Measurements from ENCODE around the gene RD3L. TPM values are rescaled to one million over a fixed set of nuclear protein-coding genes. Genes with fewer than 3 reads are reported as not detected.

Gene RD3L
- total and polyA plus RNA-seq, 2 of the 13 experiments (the other 11 are each of a cell fraction or from before 2014, with no cell fraction given): not detected

- TF ChIP-seq, protein P1, sequence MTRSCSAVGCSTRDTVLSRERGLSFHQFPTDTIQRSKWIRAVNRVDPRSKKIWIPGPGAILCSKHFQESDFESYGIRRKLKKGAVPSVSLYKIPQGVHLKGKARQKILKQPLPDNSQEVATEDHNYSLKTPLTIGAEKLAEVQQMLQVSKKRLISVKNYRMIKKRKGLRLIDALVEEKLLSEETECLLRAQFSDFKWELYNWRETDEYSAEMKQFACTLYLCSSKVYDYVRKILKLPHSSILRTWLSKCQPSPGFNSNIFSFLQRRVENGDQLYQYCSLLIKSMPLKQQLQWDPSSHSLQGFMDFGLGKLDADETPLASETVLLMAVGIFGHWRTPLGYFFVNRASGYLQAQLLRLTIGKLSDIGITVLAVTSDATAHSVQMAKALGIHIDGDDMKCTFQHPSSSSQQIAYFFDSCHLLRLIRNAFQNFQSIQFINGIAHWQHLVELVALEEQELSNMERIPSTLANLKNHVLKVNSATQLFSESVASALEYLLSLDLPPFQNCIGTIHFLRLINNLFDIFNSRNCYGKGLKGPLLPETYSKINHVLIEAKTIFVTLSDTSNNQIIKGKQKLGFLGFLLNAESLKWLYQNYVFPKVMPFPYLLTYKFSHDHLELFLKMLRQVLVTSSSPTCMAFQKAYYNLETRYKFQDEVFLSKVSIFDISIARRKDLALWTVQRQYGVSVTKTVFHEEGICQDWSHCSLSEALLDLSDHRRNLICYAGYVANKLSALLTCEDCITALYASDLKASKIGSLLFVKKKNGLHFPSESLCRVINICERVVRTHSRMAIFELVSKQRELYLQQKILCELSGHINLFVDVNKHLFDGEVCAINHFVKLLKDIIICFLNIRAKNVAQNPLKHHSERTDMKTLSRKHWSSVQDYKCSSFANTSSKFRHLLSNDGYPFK (CRISPR knock-in tag; IDR thresholded peaks at IDR 0.05; ENCODE audit: borderline replicate concordance): no peak
- TF ChIP-seq RXRA (CRISPR knock-in tag; IDR thresholded peaks at IDR 0.05): no peak
- no peak for TF ChIP-seq ZMAT3 (CRISPR knock-in tag; conservative IDR thresholded peaks at IDR 0.05)
- no peak for TF ChIP-seq TBX3 (IDR thresholded peaks at IDR 0.05; ENCODE audit: borderline replicate concordance)
- TF ChIP-seq HIVEP1 (CRISPR knock-in tag; IDR thresholded peaks at IDR 0.05): no peak
Observed at GRCh38 chr14:103915616-103916015, 26.7 kb downstream of the RD3L start (continued).

DNA sequence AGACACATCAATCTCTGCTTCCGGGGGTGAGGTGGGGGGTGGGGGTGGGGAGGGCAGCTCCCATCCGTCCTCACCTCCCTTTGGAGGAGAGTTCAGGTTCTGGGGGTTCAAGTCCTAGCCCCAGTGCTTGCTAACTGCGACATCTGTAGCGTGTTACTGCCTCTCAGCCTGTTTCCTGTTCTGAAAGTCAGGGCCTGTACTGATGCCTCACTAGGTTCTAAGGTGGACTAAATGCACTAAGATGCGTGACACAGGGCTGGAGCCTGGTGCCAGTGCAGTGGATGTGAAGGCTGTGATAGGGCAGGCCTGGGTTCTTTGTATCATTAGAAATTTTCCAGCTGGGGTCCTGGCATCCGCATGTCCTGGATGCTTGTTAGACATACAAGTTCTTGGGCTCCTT, 31.3 kb downstream of the RD3L start:
- in situ Hi-C loops (cut with HindIII; ENCODE audit: extremely low pct_ligation_motif_present, low pct_unique_long_range_greater_than_20kb): loop anchor here (5.0 kb wide), 1 partner anchor 104 kb away; no protein-coding TSS in a partner anchor
- no peak for DNase-seq (ENCODE audit: low spot score)
- 93% methylated on average over 4 of the region's 6 CpGs for WGBS (ENCODE audit: low lambda C conversion rate)

More for the DNA sequence above, 31.3 kb downstream of the RD3L start:
- no peak overlapping the region for H3K4me3 ChIP-seq (replicated peaks in 1 of 3; ENCODE audit: insufficient read depth in 1 of 3, low read depth in 2 of 3, low read length in 3 of 3)
- TF ChIP-seq RNF219 (CRISPR knock-in tag; IDR thresholded peaks at IDR 0.05) (no peak), PAF1 (CRISPR knock-in tag; IDR thresholded peaks at IDR 0.05) (peak; percentile 68; the same call in 1 of the 2 replicates)
- ATAC-seq: no peak; the same call in 2 of the 3 replicates
- ChIA-PET CTCF (ENCODE audit: low intra/inter-chr PET ratio, low total read pairs) (interaction anchor here (1.6 to 4.6 kb wide), 2 partner anchors 11 to 102 kb away, joined by 5 to 48 read pairs; no protein-coding TSS in a partner anchor), POLR2A (interaction anchor here (1.0 to 1.2 kb wide), 2 partner anchors 31 to 102 kb away, joined by 3 to 8 read pairs; no protein-coding TSS in a partner anchor)
- no peaks in the 10 kb centered on the region for H3K9me3 ChIP-seq (ENCODE audit: low read length)
- H3K4me1 ChIP-seq (ENCODE audit: insufficient read depth, low read length): peaks cover 16% of the 10 kb centered on the region
- BruUV-seq (replicated peaks): no TSS peak
- no peak for FAIRE-seq
- intact Hi-C loops (cut with micrococcal nuclease; ENCODE audit: unreplicated experiment): loop anchor here (1.0 kb wide), 1 partner anchor 103 kb away; no protein-coding TSS in a partner anchor
- peaks cover 5% of the 10 kb centered on the region for H3K79me2 ChIP-seq (ENCODE audit: insufficient read depth, low read length)
- no peak overlapping the region for H3K9ac ChIP-seq (ENCODE audit: insufficient read depth, low read depth, low read length)
- H2AFZ ChIP-seq (ENCODE audit: low read length): no peak overlapping the region
- H3K27ac ChIP-seq (ENCODE audit: extremely low read length, insufficient read depth, low read length): no peak overlapping the region
- no peak overlapping the region for H3K4me2 ChIP-seq (ENCODE audit: low read depth, low read length)
- no peaks in the 10 kb centered on the region for H3K27me3 ChIP-seq (ENCODE audit: control insufficient read depth in 1 of 2, insufficient read depth in 2 of 2, low read length in 2 of 2)
- no peaks in the 10 kb centered on the region for H4K20me1 ChIP-seq (ENCODE audit: insufficient read depth, low read length)
- H3K36me3 ChIP-seq (replicated peaks in 1 of 2; ENCODE audit: control insufficient read depth in 1 of 2, insufficient read depth in 2 of 2, low read length in 2 of 2): peaks cover 11 to 38% of the 10 kb centered on the region in 2 experiments
